Ectodermal cell (in vitro differentiated cells): ENCODE measurements around the gene MAGEB5. TPM values are rescaled to one million over a fixed set of nuclear protein-coding genes. Genes with fewer than 3 reads are reported as not detected.
"Not testable (repeated sequence)": the region's sequence is repeated elsewhere in the genome, so short reads cannot be mapped to it uniquely, and the experiment has no call there.

ENCODE experiments used
- H3K27ac ChIP-seq: 2 replicates; pipeline ENCODE4 v1.7.0; 2013; ENCODE audit warnings: mild to moderate bottlenecking, low read depth, low read length; ENCODE audit not compliant: insufficient read depth, poor library complexity, severe bottlenecking
- H3K27me3 ChIP-seq: 2 replicates; pipeline ENCODE4 v1.7.0; 2013; ENCODE audit warnings: mild to moderate bottlenecking, low read length; ENCODE audit not compliant: insufficient read depth, control insufficient read depth, poor library complexity, severe bottlenecking
- H3K36me3 ChIP-seq: one replicate; pipeline ENCODE4 v1.7.0; 2013; ENCODE audit warnings: low read length; ENCODE audit not compliant: control insufficient read depth, insufficient read depth
- H3K4me1 ChIP-seq: one replicate; pipeline ENCODE4 v1.7.0; 2013; ENCODE audit warnings: low read length; ENCODE audit not compliant: control insufficient read depth, insufficient read depth
- H3K4me3 ChIP-seq: 2 replicates; pipeline ENCODE4 v1.7.0; 2013; ENCODE audit warnings: low read depth, low read length, control low read depth; ENCODE audit not compliant: insufficient read depth
- H3K9me3 ChIP-seq: 2 replicates; pipeline ENCODE4 v1.7.0; 2013; ENCODE audit warnings: mild to moderate bottlenecking, low read length, moderate library complexity; ENCODE audit not compliant: control insufficient read depth
- WGBS, 2 experiments: methylation state at CpG; one replicate each; pipeline ENCODE4 v1.1.7; 2013; ENCODE audit warnings: missing lambda C conversion rate in 2 of 2; 5-methylcytosine and 5-hydroxymethylcytosine counted together
- polyA plus RNA-seq, 4 experiments: library from polyadenylated mRNA; stranded (reverse); fragments of 50-300 nt; gene quantifications; one replicate each; pipeline ENCODE4 v1.2.3, GENCODE V29; 2013

MAGEB5 gene, protein sequence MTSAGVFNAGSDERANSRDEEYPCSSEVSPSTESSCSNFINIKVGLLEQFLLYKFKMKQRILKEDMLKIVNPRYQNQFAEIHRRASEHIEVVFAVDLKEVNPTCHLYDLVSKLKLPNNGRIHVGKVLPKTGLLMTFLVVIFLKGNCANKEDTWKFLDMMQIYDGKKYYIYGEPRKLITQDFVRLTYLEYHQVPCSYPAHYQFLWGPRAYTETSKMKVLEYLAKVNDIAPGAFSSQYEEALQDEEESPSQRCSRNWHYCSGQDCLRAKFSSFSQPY
- polyA plus RNA-seq (2013, experiment 1 of 4): not detected
- polyA plus RNA-seq (2013, experiment 2 of 4): not detected
- polyA plus RNA-seq (2013, experiment 3 of 4): not detected
- polyA plus RNA-seq (2013, experiment 4 of 4): not detected

DNA sequence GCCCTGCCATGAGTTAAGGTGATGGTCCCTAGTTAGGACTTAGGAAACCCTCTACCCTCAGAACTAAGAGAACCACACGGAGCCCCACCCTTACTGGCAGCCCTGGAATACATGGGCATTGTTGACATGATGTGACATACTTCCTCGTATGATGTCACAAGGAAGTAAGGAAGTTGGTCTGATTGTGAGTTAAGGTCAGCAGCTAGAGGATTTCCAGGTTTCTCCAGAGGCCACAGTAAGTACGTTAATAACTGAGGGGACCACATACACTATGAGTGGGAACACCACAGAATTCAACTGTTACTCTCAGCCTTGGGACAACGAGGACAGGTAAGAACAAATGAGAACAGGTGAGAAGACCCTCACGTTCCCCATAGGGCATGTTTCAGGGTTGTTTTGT is at the start of gene MAGEB5:
MAGEB5 (plus strand) TSS at position 301 of the 400 bp plus-strand sequence. CDS start 1,133 bp downstream, outside the sequence.
- 83 to 88% methylated on average over 4 to 5 of the region's 5 CpGs for WGBS, 2 experiments

DNA sequence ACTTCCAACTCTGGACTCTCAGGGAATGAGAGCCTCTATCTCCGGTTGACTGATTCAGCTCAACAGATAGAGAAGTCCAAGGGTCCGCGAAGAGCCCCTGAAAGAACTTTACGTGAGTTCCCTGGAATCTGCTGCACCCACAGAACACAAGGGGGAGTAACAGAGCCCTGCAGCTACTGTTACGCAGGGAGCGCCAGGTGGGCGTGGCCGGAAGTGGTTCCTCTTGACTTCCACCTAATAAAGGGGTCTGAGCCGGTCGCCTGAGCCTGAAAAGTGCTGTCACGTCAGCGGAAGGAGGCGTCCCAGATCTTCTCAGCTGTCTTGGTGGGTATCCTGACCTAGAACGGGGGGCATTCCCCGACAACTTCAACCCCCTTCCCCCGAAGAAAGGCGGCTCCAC is 23.8 kb upstream of the MAGEB5 start, which contains the start of gene MAGEB6:
MAGEB6 (plus strand) TSS at position 237 of the 400 bp plus-strand sequence. CDS start 1,407 bp downstream, outside the sequence.
- 93 to 94% methylated on average over 17 of the region's 17 CpGs for WGBS, 2 experiments
- H3K4me3 ChIP-seq: no peak within 1 kb of the TSS
- H3K36me3 ChIP-seq: no peaks in the 10 kb centered on the region
- H3K27ac ChIP-seq: no peak within 1 kb of the TSS
- H3K27me3 ChIP-seq: no peaks in the 10 kb centered on the region
- H3K9me3 ChIP-seq: no peaks in the 10 kb centered on the region
- H3K4me1 ChIP-seq: no peaks in the 10 kb centered on the region

More for the DNA sequence above, at the start of gene MAGEB5:
- Histone ChIP-seq H3K27ac (no peak within 1 kb of the TSS), H3K27me3 (no peaks in the 10 kb centered on the region), H3K9me3 (no peaks in the 10 kb centered on the region), H3K4me1 (no peaks in the 10 kb centered on the region), H3K36me3 (no peaks in the 10 kb centered on the region), H3K4me3 (no peak within 1 kb of the TSS)

DNA sequence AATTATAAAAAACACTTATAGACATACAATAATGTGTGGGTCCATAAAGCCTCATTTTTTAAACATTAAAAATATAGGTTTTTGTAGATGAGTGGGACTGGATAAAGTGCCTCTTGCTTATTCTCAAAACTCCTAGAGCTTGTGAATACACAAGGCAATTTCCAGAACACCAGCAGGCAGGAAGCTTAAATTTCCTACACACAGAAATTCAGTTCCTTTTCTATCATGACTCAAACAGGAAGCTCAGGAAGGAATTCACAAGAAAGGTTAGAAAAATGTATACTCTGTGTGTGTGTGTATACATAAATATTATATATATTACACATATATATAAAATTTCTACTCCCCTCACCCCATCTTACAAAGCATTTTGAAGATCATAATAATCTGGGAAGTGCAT is 12.4 kb upstream of the MAGEB5 start:
- Histone ChIP-seq H3K27me3 (no peaks in the 10 kb centered on the region), H3K4me1 (no peaks in the 10 kb centered on the region), H3K4me3 (no peak overlapping the region), H3K9me3 (no peaks in the 10 kb centered on the region), H3K27ac (no peak overlapping the region), H3K36me3 (no peaks in the 10 kb centered on the region)

DNA sequence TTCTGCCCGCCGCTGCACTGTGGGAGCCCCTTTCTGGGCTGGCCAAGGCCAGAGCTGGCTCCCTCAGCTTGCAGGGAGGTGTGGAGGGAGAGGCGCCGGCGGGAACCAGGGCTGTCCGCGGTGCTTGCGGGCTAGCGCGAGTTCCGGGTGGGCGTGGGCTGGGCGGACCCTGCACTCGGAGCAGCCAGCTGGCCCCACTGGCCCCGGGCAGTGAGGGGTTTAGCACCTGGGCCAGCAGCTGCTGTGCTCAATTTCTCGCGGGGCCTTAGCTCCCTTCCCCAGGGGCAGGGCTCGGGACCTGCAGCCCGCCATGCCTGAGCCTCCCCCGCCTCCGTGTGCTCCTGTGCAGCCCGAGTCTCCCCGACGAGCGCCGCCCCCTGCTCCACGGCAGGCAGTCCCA is 11.3 kb upstream of the MAGEB5 start:
- not testable (repeated sequence) for H3K4me1 ChIP-seq, H3K9me3 ChIP-seq, H3K4me3 ChIP-seq, H3K27me3 ChIP-seq, H3K27ac ChIP-seq, H3K36me3 ChIP-seq
- 95 to 96% methylated on average over 27 of the region's 27 CpGs for WGBS, 2 experiments

DNA sequence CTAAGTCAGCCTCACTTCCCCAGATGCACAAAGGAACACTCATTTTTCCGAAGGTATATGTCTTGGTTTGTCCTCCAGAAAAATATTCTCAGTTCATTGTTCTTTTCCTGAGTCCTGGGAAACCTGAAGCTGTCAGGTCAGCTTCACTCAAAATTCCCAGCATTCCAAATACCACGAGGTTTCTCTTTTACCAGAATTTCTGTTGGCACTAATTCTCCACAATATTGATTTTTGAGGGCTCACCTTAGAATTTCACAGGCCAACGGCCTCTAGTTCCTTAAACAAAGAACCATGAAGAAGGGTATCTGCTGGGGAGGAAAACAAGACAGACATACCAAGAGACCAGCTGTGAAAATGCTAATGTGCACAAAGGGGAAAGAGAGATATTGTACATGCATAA is 8.0 kb upstream of the MAGEB5 start:
- Histone ChIP-seq H3K27ac (no peak overlapping the region), H3K9me3 (no peaks in the 10 kb centered on the region), H3K27me3 (no peaks in the 10 kb centered on the region), H3K4me3 (no peak overlapping the region), H3K36me3 (no peaks in the 10 kb centered on the region), H3K4me1 (no peaks in the 10 kb centered on the region)
- WGBS, 2 experiments: 87 to 94% methylated on average over 3 of the region's 3 CpGs

DNA sequence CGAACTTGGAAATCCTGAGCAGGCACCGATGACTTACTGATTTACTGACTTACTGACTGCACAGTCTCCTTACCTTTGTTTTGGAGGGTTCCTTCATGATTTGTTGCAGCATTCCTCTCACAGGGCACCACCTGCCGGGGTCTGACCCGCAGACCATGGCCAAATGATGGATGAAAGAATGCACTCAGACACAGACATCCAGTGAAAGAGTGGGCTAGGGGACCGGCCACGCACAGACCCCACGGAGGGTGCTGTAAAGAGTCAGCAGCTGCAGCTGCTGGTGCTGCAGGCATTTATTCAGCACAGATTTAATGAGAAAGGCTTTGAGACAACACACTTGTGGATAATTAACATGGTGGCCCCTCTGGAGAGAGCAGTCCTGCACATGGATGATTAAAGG is 3.4 kb downstream of the MAGEB5 start:
- H3K27ac ChIP-seq: no peak overlapping the region
- H3K36me3 ChIP-seq: no peaks in the 10 kb centered on the region
- no peaks in the 10 kb centered on the region for H3K27me3 ChIP-seq
- H3K9me3 ChIP-seq: no peaks in the 10 kb centered on the region
- H3K4me3 ChIP-seq: no peak overlapping the region
- 88 to 91% methylated on average over 7 of the region's 7 CpGs for WGBS, 2 experiments
- no peaks in the 10 kb centered on the region for H3K4me1 ChIP-seq

DNA sequence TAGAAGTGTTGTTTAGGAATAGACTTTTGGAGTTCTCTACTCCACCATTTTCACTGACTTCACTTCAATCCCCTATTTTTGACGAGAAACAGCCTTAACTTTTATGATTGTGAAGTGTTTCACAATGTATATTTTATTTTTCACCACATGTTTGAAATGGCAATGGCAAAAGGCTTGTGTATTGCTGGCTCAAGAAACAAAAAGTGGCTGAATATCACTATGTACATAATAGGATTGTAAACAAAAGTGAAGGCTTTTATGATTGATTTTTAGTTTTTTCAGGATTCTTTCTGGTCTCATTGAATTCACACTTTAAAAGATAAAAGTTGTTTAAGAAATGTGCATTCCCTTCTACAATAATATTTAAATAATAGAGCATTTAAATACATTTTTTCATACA is 18.2 kb downstream of the MAGEB5 start:
- Histone ChIP-seq H3K27me3 (no peaks in the 10 kb centered on the region), H3K4me1 (no peaks in the 10 kb centered on the region), H3K4me3 (no peak overlapping the region), H3K27ac (no peak overlapping the region), H3K9me3 (no peaks in the 10 kb centered on the region), H3K36me3 (no peaks in the 10 kb centered on the region)
- no CpG with 5 or more reads among the region's 1 CpG for WGBS, 2 experiments

DNA sequence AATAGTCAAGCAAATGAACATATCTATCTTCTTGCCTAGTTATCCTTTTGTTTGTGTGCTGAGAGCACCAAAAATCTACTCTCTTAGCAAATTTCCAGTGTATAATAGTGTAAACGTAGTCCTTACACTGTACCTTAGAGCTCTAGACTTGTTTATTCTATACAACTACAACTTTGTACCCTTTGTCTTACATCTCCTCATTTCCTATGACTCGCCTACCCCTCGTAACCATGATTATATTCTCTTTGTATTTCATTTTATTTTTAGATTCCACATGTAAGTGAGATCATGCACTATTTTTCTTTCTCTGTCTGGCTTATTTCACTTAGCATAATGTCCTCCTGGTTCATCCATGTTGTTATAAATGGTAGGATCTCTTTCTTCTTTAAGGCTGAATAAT is 37.6 kb downstream of the MAGEB5 start:
- WGBS, 2 experiments: 80 to 100% methylated on average over 1 of the region's 3 CpGs
- Histone ChIP-seq H3K4me3 (no peak overlapping the region), H3K27ac (no peak overlapping the region), H3K9me3 (no peaks in the 10 kb centered on the region), H3K4me1 (no peaks in the 10 kb centered on the region), H3K36me3 (no peaks in the 10 kb centered on the region), H3K27me3 (no peaks in the 10 kb centered on the region)

DNA sequence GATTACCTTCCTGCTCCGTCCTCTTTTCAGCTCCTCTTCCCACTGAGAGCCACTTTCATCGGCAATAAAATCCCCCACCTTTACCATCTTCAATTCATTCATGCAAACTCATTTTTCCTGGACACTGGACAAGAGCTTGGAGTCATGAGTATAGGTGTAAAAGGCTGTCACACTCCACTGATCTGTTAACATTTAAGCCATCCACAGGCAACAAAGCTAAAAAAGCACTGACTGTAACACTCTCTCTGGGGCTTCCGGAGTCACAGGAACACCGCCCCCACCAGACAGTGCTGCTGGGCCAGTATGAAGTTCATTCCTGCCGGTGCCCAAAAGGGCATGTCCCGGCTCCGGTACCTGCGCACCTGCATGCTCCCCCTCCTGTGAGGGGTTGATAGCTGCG is 38.5 kb downstream of the MAGEB5 start:
- Histone ChIP-seq H3K27me3 (no peaks in the 10 kb centered on the region), H3K9me3 (no peaks in the 10 kb centered on the region), H3K27ac (no peak overlapping the region), H3K4me3 (no peak overlapping the region), H3K4me1 (no peaks in the 10 kb centered on the region), H3K36me3 (no peaks in the 10 kb centered on the region)
- WGBS, 2 experiments: 88 to 89% methylated on average over 8 to 9 of the region's 9 CpGs

DNA sequence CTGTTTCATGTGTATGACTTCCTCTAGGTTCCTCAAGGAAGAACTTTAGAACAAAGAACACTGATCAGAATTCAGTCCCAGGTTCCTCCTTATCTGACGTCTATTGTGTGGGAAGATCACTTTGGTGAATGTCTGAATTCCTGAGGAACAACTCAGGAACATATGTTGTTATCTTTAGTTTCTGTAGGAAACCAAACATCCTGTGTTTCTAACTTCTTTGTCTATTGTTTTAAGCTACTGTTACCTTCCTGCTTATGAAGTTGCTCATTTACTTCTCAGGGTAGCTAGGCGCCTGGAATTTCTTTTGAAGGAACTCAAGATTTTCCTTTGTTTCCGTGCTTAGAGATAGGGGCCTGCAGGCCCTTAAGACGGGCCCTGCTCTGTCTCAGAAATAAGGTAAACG is 46.2 kb downstream of the MAGEB5 start:
- no peaks in the 10 kb centered on the region for H3K27me3 ChIP-seq
- 90 to 91% methylated on average over 4 to 5 of the region's 5 CpGs for WGBS, 2 experiments

More for the DNA sequence above, 46.2 kb downstream of the MAGEB5 start:
- Histone ChIP-seq H3K4me3 (no peak overlapping the region), H3K9me3 (no peaks in the 10 kb centered on the region), H3K4me1 (no peaks in the 10 kb centered on the region), H3K27ac (no peak overlapping the region), H3K36me3 (no peaks in the 10 kb centered on the region)
